Cardiac fibroblast (primary cell): ENCODE measurements around the gene C2orf66.
A peak's percentile ranks its signal among the peaks of the same experiment; 100 is the strongest.

ENCODE experiments used
- DNase-seq, 2 donors: peaks; one replicate each; pipeline versions ENCODE4 v3.0.0 to v3.0.0-alpha.2; 2010; ENCODE audit warnings: low read depth in 2 of 2
- H3K4me3 ChIP-seq, 2 donors: replicated peaks in 1 of 2; 1 replicate in 1 of 2; 2 replicates in 1 of 2; pipeline ENCODE4 v1.5.1; 2011; ENCODE audit warnings: low read depth in 2 of 2, low read length in 2 of 2, mild to moderate bottlenecking in 2 of 2, moderate library complexity in 1 of 2
- CTCF ChIP-seq: IDR thresholded peaks from one replicate; pipeline ENCODE4 v1.5.1; 2011; ENCODE audit warnings: low read depth, mild to moderate bottlenecking, low read length, inconsistent platforms

Gene C2orf66

GRCh38 chr2:196798980-196799379 lies 10.2 kb downstream of the C2orf66 start:
- peak; percentile 14 to 23 for DNase-seq
- TF ChIP-seq CTCF, result no peak
- peak overlapping the region; percentile 65 to 67 for H3K4me3 ChIP-seq

- TF ChIP-seq CTCF, result no peak
- no peak for DNase-seq
- H3K4me3 ChIP-seq, result no peak overlapping the region
Observed at GRCh38 chr2:196792865-196793264, 16.3 kb downstream of the C2orf66 start.

GRCh38 chr2:196783431-196784094 lies 25.6 kb downstream of the C2orf66 start:
- no peak overlapping the region for H3K4me3 ChIP-seq
- DNase-seq, result peak; percentile 5 to 69
- no peak for TF ChIP-seq CTCF

DNA sequence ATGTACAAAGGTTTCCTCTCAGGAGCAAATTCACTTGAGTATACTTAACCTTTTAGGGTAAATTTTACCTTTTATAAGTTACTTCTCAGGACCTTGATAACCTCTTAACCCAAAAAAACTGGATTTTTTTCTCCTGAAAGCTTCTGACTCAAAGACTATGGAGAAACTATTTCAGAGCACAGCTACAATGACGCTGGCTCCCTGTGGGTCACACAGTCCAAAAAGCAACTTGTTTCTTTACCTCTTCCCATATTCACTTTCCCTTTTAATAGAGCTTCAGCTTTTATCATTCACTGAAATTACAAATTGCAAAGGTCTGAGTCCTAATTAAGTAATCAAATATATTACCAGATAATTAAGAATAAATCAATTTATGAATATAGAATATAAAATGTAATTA lies 42.1 kb downstream of the C2orf66 start:
- H3K4me3 ChIP-seq, result no peak overlapping the region
- no peak for DNase-seq
- TF ChIP-seq CTCF, result no peak

GRCh38 chr2:196759378-196759706 lies 49.8 kb downstream of the C2orf66 start:
- H3K4me3 ChIP-seq, result no peak overlapping the region
- TF ChIP-seq CTCF, result no peak
- peak; percentile 38 to 51 for DNase-seq

GRCh38 chr2:196758474-196759377 lies 50.4 kb downstream of the C2orf66 start:
- H3K4me3 ChIP-seq, result no peak overlapping the region
- TF ChIP-seq CTCF, result peak; percentile 35
- peak; percentile 57 to 60 for DNase-seq
